GM12875 (cell line): ENCODE data around the gene DNAJC11.

Source experiments
- H3K4me3 ChIP-seq: one replicate; pipeline ENCODE4 v1.5.1; 2011; ENCODE audit warnings: low read depth, low read length, control low read depth
- CTCF ChIP-seq: IDR thresholded peaks from 2 replicates; pipeline ENCODE4 v1.5.1; 2011; ENCODE audit warnings: low read depth, mild to moderate bottlenecking, control low read depth, inconsistent platforms, low read length, moderate library complexity, borderline replicate concordance; ENCODE audit not compliant: insufficient read depth

The DNAJC11 gene

GRCh38 chr1:6732942-6733341, 31.3 kb upstream of the DNAJC11 start:
- H3K4me3 ChIP-seq: no peak overlapping the region
- TF ChIP-seq CTCF: no peak

GRCh38 chr1:6731905-6732304, 30.3 kb upstream of the DNAJC11 start:
- no peak overlapping the region for H3K4me3 ChIP-seq
- TF ChIP-seq CTCF: no peak

- no peak overlapping the region for H3K4me3 ChIP-seq
- TF ChIP-seq CTCF: no peak
These were observed 29.3 kb upstream of the DNAJC11 start for GRCh38 chr1:6730880-6731279.

- TF ChIP-seq CTCF: no peak
- H3K4me3 ChIP-seq: no peak overlapping the region
These were observed 28.9 kb upstream of the DNAJC11 start for GRCh38 chr1:6730473-6730872.

GRCh38 chr1:6727535-6727934, 25.9 kb upstream of the DNAJC11 start:
- H3K4me3 ChIP-seq: no peak overlapping the region
- TF ChIP-seq CTCF: peak; percentile 76

GRCh38 chr1:6726253-6726652, 24.6 kb upstream of the DNAJC11 start:
- TF ChIP-seq CTCF: no peak

GRCh38 chr1:6724517-6725141, 23.0 kb upstream of the DNAJC11 start:
- TF ChIP-seq CTCF: no peak
- H3K4me3 ChIP-seq: no peak overlapping the region

More at GRCh38 chr1:6726253-6726652, 24.6 kb upstream of the DNAJC11 start:
- H3K4me3 ChIP-seq: no peak overlapping the region
